Measurements from ENCODE around the gene SLC36A1. TPM values are rescaled to one million over a fixed set of nuclear protein-coding genes. Genes with fewer than 3 reads are reported as not detected.

The SLC36A1 gene
- 10 to 100 TPM; 17.4 to 34.5 TPM for total RNA-seq
- polyA plus RNA-seq (ENCODE audit: insufficient read length in 6 of 6): 1 to 10 TPM; 4.0 to 6.2 (median 5.0) TPM
- long read RNA-seq, donor 1: 0 reads
- long read RNA-seq, donor 2, full-length matches to known transcripts: 2 of 2 reads
- long read RNA-seq, donor 2, partial matches to known transcripts: 0 of 2 reads
- long read RNA-seq, donor 2, other reads (novel, unspliced or antisense): 0 of 2 reads
- long read RNA-seq, donor 3: 0 reads
- long read RNA-seq, donor 4, partial matches to known transcripts: 0 of 1 reads
- long read RNA-seq, donor 4, other reads (novel, unspliced or antisense): 1 of 1 reads
- long read RNA-seq, donor 5, full-length matches to known transcripts: 1 of 1 reads
- long read RNA-seq, donor 5, partial matches to known transcripts: 0 of 1 reads
- long read RNA-seq, donor 5, other reads (novel, unspliced or antisense): 0 of 1 reads
- long read RNA-seq, donor 6: 0 reads
- long read RNA-seq, donor 7, partial matches to known transcripts: 482 of 488 reads
- long read RNA-seq, donor 7, other reads (novel, unspliced or antisense): 6 of 488 reads
- long read RNA-seq, donor 8, full-length matches to known transcripts: 1 of 1 reads
- long read RNA-seq, donor 8, partial matches to known transcripts: 0 of 1 reads
- long read RNA-seq, donor 8, other reads (novel, unspliced or antisense): 0 of 1 reads
- long read RNA-seq, donor 9: 0 reads
- long read RNA-seq, donor 10, partial matches to known transcripts: 2 of 3 reads
- long read RNA-seq, donor 10, other reads (novel, unspliced or antisense): 1 of 3 reads
- long read RNA-seq, donor 11: 0 reads
- long read RNA-seq, donor 12, full-length matches to known transcripts: 2 of 2 reads
- long read RNA-seq, donor 12, partial matches to known transcripts: 0 of 2 reads
- long read RNA-seq, donor 12, other reads (novel, unspliced or antisense): 0 of 2 reads

- ATAC-seq (peak; percentile 100), DNase-seq (peak; percentile 90 to 98 (median 94))
- TF ChIP-seq CTCF (IDR thresholded peaks at IDR 0.05): peak; percentile 82 to 97
- Histone ChIP-seq H3K9me3 (no peaks in the 10 kb centered on the region), H3K4me1 (peaks cover 8 to 33% of the 10 kb centered on the region in 2 donors), H3K4me3 (peak within 1 kb of the TSS; percentile 83 to 85), H3K27ac (peak within 1 kb of the TSS; percentile 30 to 83), H3K36me3 (no peaks in the 10 kb centered on the region), H3K27me3 (no peaks in the 10 kb centered on the region)
- intact Hi-C loops (cut with DNase I): loop anchor here in 1 of 2 donors (10.0 kb wide), 1 partner anchor 47 kb away; no protein-coding TSS in a partner anchor
These were observed at the start of gene SLC36A1 for GRCh38 chr5:151447174-151448037. Gene SLC36A1, plus strand, starts transcription at chr5:151447603. Its CDS starts 11,190 bp downstream, at chr5:151458793.

DNA sequence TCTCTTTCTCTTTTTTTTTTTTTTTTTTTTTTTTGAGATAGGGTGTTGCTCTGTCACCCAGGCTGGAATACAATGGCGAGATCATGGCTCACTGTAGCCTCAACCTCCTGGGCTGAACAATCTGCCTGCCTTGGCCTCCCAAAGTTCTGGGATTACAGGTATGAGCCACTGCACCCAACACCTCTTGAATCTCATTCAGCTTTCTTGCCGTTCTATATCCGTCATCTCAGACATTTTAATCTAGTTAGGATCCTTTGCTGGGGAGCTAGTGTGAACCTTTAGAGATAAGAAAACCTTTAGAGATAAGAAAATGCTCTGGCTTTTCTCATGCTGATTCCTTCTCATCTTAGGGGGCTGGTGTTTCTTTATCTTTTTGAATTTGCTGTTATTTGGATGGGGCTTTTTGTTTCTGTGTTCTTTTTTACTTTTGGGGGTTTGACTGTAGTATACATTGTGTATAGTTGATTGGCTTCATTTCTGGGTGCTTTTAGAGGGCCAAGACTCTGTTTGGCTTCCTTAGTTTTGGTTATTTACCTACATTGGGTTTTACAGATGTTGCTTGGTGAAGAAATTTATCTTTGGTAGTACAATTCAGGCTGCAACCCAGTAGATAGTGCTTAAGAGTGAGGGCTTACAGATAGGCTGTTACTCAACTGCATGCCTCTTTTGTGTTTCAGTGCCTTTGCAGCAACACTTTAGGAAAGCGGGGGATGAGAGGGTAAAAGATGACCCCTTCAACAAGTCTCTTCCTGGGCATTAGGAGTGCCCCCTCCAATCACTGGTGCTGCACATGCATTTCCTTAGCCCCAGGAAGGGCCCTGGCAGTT lies 41.9 kb upstream of the SLC36A1 start:
- Histone ChIP-seq H3K4me1 (no peaks in the 10 kb centered on the region), H3K4me3 (no peak overlapping the region), H3K36me3 (no peaks in the 10 kb centered on the region), H3K27me3 (no peaks in the 10 kb centered on the region), H3K27ac (no peak overlapping the region), H3K9me3 (no peaks in the 10 kb centered on the region)
- no peak for ATAC-seq
- TF ChIP-seq CTCF (IDR thresholded peaks at IDR 0.05): no peak
- intact Hi-C loops (cut with DNase I): no loop called here
- DNase-seq: no peak

DNA sequence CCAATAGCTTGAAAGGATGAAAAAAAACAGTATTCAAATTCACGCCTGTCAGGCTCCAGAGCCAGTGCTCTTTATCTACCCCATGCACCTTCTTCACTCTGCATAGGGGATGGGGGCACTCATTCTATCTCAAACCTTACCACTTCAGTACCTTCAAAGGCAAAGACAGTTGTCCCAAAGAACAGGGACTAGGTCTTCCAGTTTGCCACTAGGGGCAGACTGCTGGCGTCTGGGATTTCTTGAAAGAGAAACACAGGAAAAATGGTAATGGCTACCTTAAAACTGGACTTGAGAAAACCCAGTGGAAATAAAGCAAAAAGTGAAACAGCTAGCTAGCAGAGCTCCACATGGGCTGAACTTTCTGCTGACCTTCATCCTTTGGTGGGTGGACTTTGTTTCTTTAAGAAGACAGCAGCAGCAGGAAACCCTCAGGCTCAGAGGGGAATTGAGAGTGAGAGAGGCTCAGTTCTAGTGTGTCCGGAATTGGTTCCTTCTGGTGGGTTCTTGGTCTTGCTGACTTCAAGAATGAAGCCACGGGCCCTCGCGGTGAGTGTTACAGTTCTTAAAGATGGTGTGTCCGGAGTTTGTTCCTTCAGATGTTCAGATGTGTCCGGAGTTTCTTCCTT lies 41.0 kb upstream of the SLC36A1 start:
- no peak for DNase-seq
- Histone ChIP-seq H3K4me3 (no peak overlapping the region), H3K27me3 (no peaks in the 10 kb centered on the region), H3K9me3 (no peaks in the 10 kb centered on the region), H3K36me3 (no peaks in the 10 kb centered on the region), H3K4me1 (no peaks in the 10 kb centered on the region), H3K27ac (no peak overlapping the region)
- ATAC-seq: no peak
- peak; percentile 21 to 29 for TF ChIP-seq CTCF (IDR thresholded peaks at IDR 0.05)
- intact Hi-C loops (cut with DNase I): no loop called here

DNA sequence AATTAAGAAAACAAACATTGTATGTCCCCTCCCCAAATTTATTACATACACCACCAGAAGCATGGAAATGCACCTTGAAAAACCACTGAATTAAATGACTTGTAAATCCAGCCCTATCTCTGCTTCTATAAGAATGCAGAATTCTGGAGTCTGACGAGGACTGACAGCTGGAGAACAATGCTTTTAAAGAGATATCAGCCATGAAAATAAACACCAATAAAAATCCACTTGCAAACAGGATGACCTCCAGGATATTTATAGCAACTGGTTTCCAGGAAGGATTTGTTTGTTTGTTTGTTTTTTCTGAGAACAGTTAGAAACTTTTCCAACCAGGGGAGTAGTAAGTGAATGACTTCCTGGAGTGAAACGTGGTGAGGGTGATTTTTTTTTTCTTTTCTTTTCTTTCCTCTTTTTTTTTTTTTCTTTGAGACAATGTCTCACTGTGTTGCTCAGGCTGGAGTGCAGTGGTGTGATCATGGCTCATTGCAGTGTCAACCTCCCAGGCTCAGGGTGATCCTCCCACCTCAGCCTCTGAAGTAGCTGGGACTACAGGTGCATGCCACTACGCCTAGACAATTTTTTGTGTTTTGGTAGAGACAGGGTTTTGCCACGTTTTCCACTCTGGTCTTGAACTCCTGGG lies 38.7 kb upstream of the SLC36A1 start:
- TF ChIP-seq CTCF (IDR thresholded peaks at IDR 0.05): no peak
- intact Hi-C loops (cut with DNase I): no loop called here
- DNase-seq: no peak
- no peaks in the 10 kb centered on the region for H3K4me1 ChIP-seq
- no peak overlapping the region for H3K4me3 ChIP-seq
- no peaks in the 10 kb centered on the region for H3K9me3 ChIP-seq
- no peak for ATAC-seq
- no peaks in the 10 kb centered on the region for H3K36me3 ChIP-seq
- H3K27ac ChIP-seq: no peak overlapping the region
- H3K27me3 ChIP-seq: no peaks in the 10 kb centered on the region

Data from left lung (tissue), 14 donors.